A549 (cell line): ENCODE data around the gene CD300A. TPM values are rescaled to one million over a fixed set of nuclear protein-coding genes. Genes with fewer than 3 reads are reported as not detected.

Experiments
- ATAC-seq, 2 experiments: fragments of 200-7000 bp in 1 of 2; fragments of >200 bp in 1 of 2; cut with Nextera tagmentation in 1 of 2; cut with Tn5 transposase in 1 of 2; 3 replicates each; pipeline versions ENCODE4 v1.8.0 to v1.9.1; 2018 to 2020; ENCODE audit warnings: mild to moderate bottlenecking in 1 of 2, moderate library complexity in 1 of 2
- CTCF ChIA-PET: fragments of 300-600 bp; sonication (Branson Sonifier 250); formaldehyde crosslinking; extraction: SDS; loops from one replicate; lab custom pipeline; 2021; ENCODE audit warnings: antibody characterized with exemption, inconsistent platforms; lab: Yijun Ruan, JAX
- POLR2A ChIA-PET: fragments of 350-600 bp; formaldehyde crosslinking; extraction: SDS; loops from one replicate; lab custom pipeline; 2021; ENCODE audit warnings: antibody characterized with exemption, inconsistent platforms; lab: Yijun Ruan, JAX
- DNase-seq, 2 experiments: peaks; one replicate each; pipeline versions ENCODE4 v3.0.0 to v3.0.0-alpha.2; 2011 to 2016; ENCODE audit warnings: low read depth in 1 of 2, low spot score in 1 of 2
- FAIRE-seq: peaks from 2 replicates; lab custom pipeline; 2011; peaks lifted over from hg19 to GRCh38; lab: Jason Lieb, UNC
- H3K27ac ChIP-seq, 2 experiments: fragments of >200 bp; sonication (Bioruptor Twin); formaldehyde crosslinking; 3 replicates each; pipeline ENCODE4 v1.5.1; 2016 to 2017
- H3K4me1 ChIP-seq: fragments of >200 bp; sonication (Bioruptor Twin); formaldehyde crosslinking; 3 replicates; pipeline ENCODE4 v1.6.1; 2016
- H3K4me2 ChIP-seq: fragments of >200 bp; sonication (Bioruptor Twin); formaldehyde crosslinking; 3 replicates; pipeline ENCODE4 v1.6.1; 2016
- H3K4me3 ChIP-seq: fragments of >200 bp; sonication (Bioruptor Twin); formaldehyde crosslinking; 3 replicates; pipeline ENCODE4 v1.5.1; 2016
- H3K9me3 ChIP-seq: fragments of >200 bp; sonication (Bioruptor Twin); formaldehyde crosslinking; 3 replicates; pipeline ENCODE4 v1.6.1; 2016
- BCL3 ChIP-seq: fragments of >200 bp; sonication (Bioruptor Twin); formaldehyde crosslinking; IDR thresholded peaks from 3 replicates; pipeline ENCODE4 v1.6.1; 2016
- CHD2 ChIP-seq: fragments of 150-350 bp; IDR thresholded peaks from 2 replicates; pipeline ENCODE4 v1.6.1; 2014; ENCODE audit warnings: low read length; ENCODE audit not compliant: partially characterized antibody
- CTCF ChIP-seq: fragments of >200 bp; sonication (Bioruptor Twin); formaldehyde crosslinking; IDR thresholded peaks from 3 replicates; pipeline ENCODE4 v1.5.1; 2016
- EHF ChIP-seq: fragments of 250-450 bp; sonication (Bioruptor Pico); IDR thresholded peaks from 2 replicates; pipeline ENCODE4 v1.5.0; 2020; ENCODE audit warnings: mild to moderate bottlenecking
- EP300 ChIP-seq, 2 experiments: fragments of >200 bp; sonication (Bioruptor Twin); formaldehyde crosslinking; IDR thresholded peaks; 2 replicates in 1 of 2; 3 replicates in 1 of 2; pipeline ENCODE4 v1.6.1; 2016 to 2017
- FOSB ChIP-seq: fragments of 250-450 bp; sonication (Bioruptor Pico); IDR thresholded peaks from 2 replicates; pipeline ENCODE4 v1.5.0; 2020; ENCODE audit warnings: mild to moderate bottlenecking, moderate library complexity
- FOXS1 ChIP-seq: fragments of 250-450 bp; sonication (Bioruptor Pico); IDR thresholded peaks from 2 replicates; pipeline ENCODE4 v1.5.0; 2020; ENCODE audit warnings: mild to moderate bottlenecking, moderate library complexity
- HDAC2 ChIP-seq: fragments of 200-600 bp; sonication (generic); IDR thresholded peaks from 2 replicates; pipeline ENCODE4 v1.6.1; 2016
- HES2 ChIP-seq: fragments of >200 bp; sonication (Bioruptor Twin); formaldehyde crosslinking; IDR thresholded peaks from 2 replicates; pipeline ENCODE4 v1.6.1; 2016
- HEYL ChIP-seq: fragments of 250-450 bp; sonication (Bioruptor Pico); IDR thresholded peaks from 2 replicates; pipeline ENCODE4 v1.8.0; 2021; ENCODE audit warnings: mild to moderate bottlenecking, moderate library complexity
- JUN ChIP-seq, 2 experiments: fragments of >200 bp; sonication (Bioruptor Twin); formaldehyde crosslinking; IDR thresholded peaks; 2 replicates in 1 of 2; 3 replicates in 1 of 2; pipeline ENCODE4 v1.6.1; 2016 to 2017
- MAFK ChIP-seq: fragments of 450-650 bp; IDR thresholded peaks from 2 replicates; pipeline ENCODE4 v1.6.1; 2014; ENCODE audit not compliant: partially characterized antibody
- MAZ ChIP-seq: fragments of 150-350 bp; IDR thresholded peaks from 2 replicates; pipeline ENCODE4 v1.6.1; 2014; ENCODE audit warnings: antibody characterized with exemption, low read depth, low read length, borderline replicate concordance
- NR3C1 ChIP-seq: fragments of >200 bp; sonication (Bioruptor Twin); formaldehyde crosslinking; IDR thresholded peaks from 3 replicates; pipeline ENCODE4 v1.6.1; 2017
- PBX3 ChIP-seq: IDR thresholded peaks from 2 replicates; pipeline ENCODE4 v1.6.1; 2012
- PHF8 ChIP-seq: fragments of 200-600 bp; sonication (generic); IDR thresholded peaks from 2 replicates; pipeline ENCODE4 v1.6.1; 2016; ENCODE audit warnings: low read depth, mild to moderate bottlenecking, antibody characterized with exemption, moderate library complexity, borderline replicate concordance
- POLR2A ChIP-seq: IDR thresholded peaks from 2 replicates; pipeline ENCODE4 v1.6.1; 2012; ENCODE audit warnings: mild to moderate bottlenecking, low read length
- RAD21 ChIP-seq, 2 experiments: fragments of >200 bp in 1 of 2; sonication (Bioruptor Twin) in 1 of 2; formaldehyde crosslinking in 1 of 2; IDR thresholded peaks in 1 of 2; conservative IDR thresholded peaks in 1 of 2; 2 replicates in 1 of 2; 3 replicates in 1 of 2; pipeline ENCODE4 v1.6.1; 2012 to 2018; ENCODE audit warnings: inconsistent platforms in 1 of 2
- RFX5 ChIP-seq: fragments of 450-650 bp; IDR thresholded peaks from 2 replicates; pipeline ENCODE4 v1.7.1; 2014; ENCODE audit warnings: antibody characterized with exemption, mild to moderate bottlenecking, moderate library complexity
- RNF2 ChIP-seq: fragments of 200-600 bp; sonication (generic); IDR thresholded peaks from 2 replicates; pipeline ENCODE4 v1.6.1; 2016; ENCODE audit warnings: low read depth, mild to moderate bottlenecking, antibody characterized with exemption, moderate library complexity, borderline replicate concordance
- ZSCAN20 ChIP-seq: fragments of 250-450 bp; sonication (Bioruptor Pico); IDR thresholded peaks from 2 replicates; pipeline ENCODE4 v1.8.0; 2022; ENCODE audit warnings: mild to moderate bottlenecking, moderate library complexity
- WGBS: methylation state at CpG from one replicate; pipeline ENCODE4 v1.1.6; 2017; ENCODE audit errors: missing lambda C conversion rate; 5-methylcytosine and 5-hydroxymethylcytosine counted together
- polyA plus RNA-seq, 4 experiments: library from polyadenylated mRNA; depleted of rRNA in 3 of 4; stranded (reverse); fragments of >200 nt; fragmentation: RNase III in 1 of 4; extraction: RNeasy Plus Mini Kit Qiagen cat#74134 plus additional on column Dnase treatment in 1 of 4; gene quantifications; 2 replicates in 3 of 4; 3 replicates in 1 of 4; pipeline ENCODE4 v1.2.3, GENCODE V29; 2011 to 2017

The CD300A gene
- polyA plus RNA-seq, 2 of the 4 experiments (the other 2 are of a cell fraction) = not detected

GRCh38 chr17:74473294-74473693 lies 6.9 kb downstream of the CD300A start:
- no peak overlapping the region for H3K27ac ChIP-seq
- H3K4me1 ChIP-seq = no peaks in the 10 kb centered on the region
- ATAC-seq (no peak; a peak in 1 of 6 replicates), FAIRE-seq (no peak), DNase-seq (no peak)
- ChIA-PET POLR2A (no interaction called here), CTCF (interaction anchor here (0.7 to 11.3 kb wide), 7 partner anchors 12 to 112 kb away, joined by 3 to 86 read pairs (median 3); partner anchors contain the start of genes BTBD17 and GPR142)
- no peak overlapping the region for H3K4me3 ChIP-seq
- no peak for TF ChIP-seq EP300 (IDR thresholded peaks at IDR 0.05)
- TF ChIP-seq RFX5 = no peak
- TF ChIP-seq MAZ = no peak
- no peak for TF ChIP-seq POLR2A
- no peak for TF ChIP-seq HES2
- TF ChIP-seq BCL3 = no peak
- no peak for TF ChIP-seq FOSB
- TF ChIP-seq EHF (CRISPR knock-in tag) = no peak
- WGBS = 47% methylated on average over 8 of the region's 8 CpGs
- no peak overlapping the region for H3K4me2 ChIP-seq
- H3K9me3 ChIP-seq = peaks cover 23% of the 10 kb centered on the region

- CTCF ChIA-PET = interaction anchor here (0.7 to 11.3 kb wide), 8 partner anchors 11 to 129 kb away, joined by 3 to 86 read pairs (median 4); partner anchors contain the start of genes BTBD17 and GPR142
- WGBS = 34% methylated on average over 8 of the region's 9 CpGs
- H3K4me3 ChIP-seq = no peak overlapping the region
- ATAC-seq (no peak), DNase-seq (no peak), FAIRE-seq (no peak)
- no peak overlapping the region for H3K4me2 ChIP-seq
- peaks cover 23% of the 10 kb centered on the region for H3K9me3 ChIP-seq
- H3K27ac ChIP-seq = no peak overlapping the region
- no peaks in the 10 kb centered on the region for H3K4me1 ChIP-seq
- TF ChIP-seq RFX5 = no peak
- no peak for TF ChIP-seq RAD21 (conservative IDR thresholded peaks at IDR 0.05 in 1 of 2, IDR thresholded peaks at IDR 0.05 in 1 of 2)
- no peak for TF ChIP-seq NR3C1
- no peak for TF ChIP-seq FOXS1
- TF ChIP-seq HDAC2 = no peak
- TF ChIP-seq ZSCAN20 (CRISPR knock-in tag) = no peak
- TF ChIP-seq PBX3 = no peak
- no peak for TF ChIP-seq MAFK
- no peak for TF ChIP-seq CHD2
- no peak for TF ChIP-seq RNF2
- no peak for TF ChIP-seq HEYL (CRISPR knock-in tag)
- TF ChIP-seq PHF8 = no peak
- no peak for TF ChIP-seq HES2
- no peak for TF ChIP-seq EHF (CRISPR knock-in tag)
- TF ChIP-seq CTCF = no peak
- TF ChIP-seq JUN (IDR thresholded peaks at IDR 0.05) = no peak
- TF ChIP-seq BCL3 = no peak
- POLR2A ChIA-PET = no interaction called here
These were observed 7.8 kb downstream of the CD300A start for GRCh38 chr17:74474043-74474792.
